Adrenal gland (tissue), 12 donors: ENCODE measurements around the gene RMDN3. TPM values are rescaled to one million over a fixed set of nuclear protein-coding genes. Genes with fewer than 3 reads are reported as not detected.

ENCODE experiments used
- DNase-seq, 7 donors: peaks; one replicate each; pipeline ENCODE4 v3.0.0-alpha.2; 2019 to 2020
- H3K27ac ChIP-seq, 5 donors: fragments of 200-600 bp; sonication (generic) in 4 of 5; 1 replicate in 3 of 5; 2 replicates in 2 of 5; pipeline versions ENCODE4 v1.5.1 to v1.8.0; 2016 to 2020; ENCODE audit warnings: mild to moderate bottlenecking in 1 of 5
- H3K27me3 ChIP-seq: fragments of 200-600 bp; 2 replicates; pipeline ENCODE4 v1.8.0; 2021
- H3K36me3 ChIP-seq, 2 donors: fragments of 200-600 bp; replicated peaks in 1 of 2; 1 replicate in 1 of 2; 2 replicates in 1 of 2; pipeline versions ENCODE4 v1.5.1 to v1.8.0; 2018 to 2022
- H3K4me1 ChIP-seq, 2 donors: fragments of 200-600 bp; replicated peaks in 1 of 2; 1 replicate in 1 of 2; 2 replicates in 1 of 2; pipeline versions ENCODE4 v1.5.1 to v1.8.0; 2018 to 2021
- H3K4me3 ChIP-seq, 4 donors: fragments of 200-600 bp; sonication (generic) in 3 of 4; one replicate each; pipeline ENCODE4 v1.5.1; 2016 to 2018
- H3K9me3 ChIP-seq, 3 donors: fragments of 200-600 bp; sonication (generic) in 1 of 3; replicated peaks in 1 of 3; 1 replicate in 2 of 3; 2 replicates in 1 of 3; pipeline versions ENCODE4 v1.5.1 to v1.8.0; 2016 to 2021
- CTCF ChIP-seq, 6 experiments: fragments of 450-650 bp in 4 of 6; fragments of 200-600 bp in 2 of 6; sonication (generic) in 1 of 6; IDR thresholded peaks; 1 replicate in 5 of 6; 2 replicates in 1 of 6; pipeline versions ENCODE4 v1.5.1 to v1.8.0; 2016 to 2021; ENCODE audit warnings: antibody characterized with exemption in 6 of 6, mild to moderate bottlenecking in 2 of 6, moderate library complexity in 1 of 6
- POLR2A ChIP-seq, 2 donors: fragments of 450-650 bp; IDR thresholded peaks; one replicate each; pipeline ENCODE4 v1.6.1; 2017; ENCODE audit warnings: antibody characterized with exemption in 2 of 2, mild to moderate bottlenecking in 2 of 2, moderate library complexity in 1 of 2
- WGBS, 4 donors: extraction: QIAGEN DNeasy Blood & Tissue Kit in 2 of 4; methylation state at CpG; one replicate each; pipeline versions ENCODE4 v1.1.5 to v1.1.7; 2013 to 2017; 5-methylcytosine and 5-hydroxymethylcytosine counted together
- intact Hi-C, 2 donors: fragments of 100-400 bp; cut with DNase I; formaldehyde crosslinking; loops; one replicate each; pipeline versions ENCODE4 v1.14.1 to v1.15.0; 2022 to 2023
- polyA plus RNA-seq, 3 donors: library from polyadenylated mRNA; stranded (reverse); fragments of 200-250 nt in 2 of 3; fragments of 350-450 nt in 1 of 3; fragmentation: Illumina TruSeq in 1 of 3; extraction: RNeasy Lipid Tissue Mini Kit (QIAGEN cat#74804) in 1 of 3; gene quantifications; one replicate each; pipeline ENCODE4 v1.2.3, GENCODE V29; 2013 to 2014
- total RNA-seq, 9 donors: library from RNA; depleted of rRNA in 4 of 9; stranded (reverse); fragments of >200 nt in 4 of 9; fragments of 120-200 nt in 1 of 9; fragmentation: NEBNext Ultra II Directional in 1 of 9; extraction: Animal tissue kit (Norgen Biotek cat#: 25700) in 1 of 9; gene quantifications; one replicate each; pipeline versions ENCODE4 v1.1.0 to v1.2.4, GENCODE V29; 2013 to 2023
- donor health status: healthy with polysubstance abuse.
- donor health status: Bipolar disorder and iron deficiency.
- donor health status: DM: yes; HTN: yes; CAD: no.
- donor health status: DM: no; HTN: no; CAD: no.
- donor health status: DM: no; HTN: no; CAD: no.
- donor health status: DM: yes; HTN: yes; CAD: no.

Gene RMDN3
- total and polyA plus RNA-seq, 12 donors, result 19.2 to 50.1 (median 32.5) TPM

DNA sequence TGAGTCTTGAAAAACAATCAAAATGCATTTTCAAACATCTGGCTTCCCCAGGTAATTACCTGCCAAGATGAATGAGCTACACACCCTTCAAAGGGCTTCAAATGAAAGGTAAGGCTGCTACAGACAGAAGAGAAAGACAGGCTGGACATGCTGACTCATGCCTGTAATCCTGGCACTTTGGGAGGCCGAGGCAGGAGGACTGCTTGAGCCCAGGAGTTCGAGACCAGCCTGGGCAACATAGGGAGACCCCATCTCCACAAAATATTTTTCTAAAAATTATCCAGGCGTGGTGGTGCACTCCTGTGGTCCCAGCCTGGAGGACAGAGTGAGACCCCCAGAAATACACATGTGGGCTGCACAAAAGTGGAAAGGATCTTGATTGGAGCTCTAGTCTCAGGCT is 37.3 kb upstream of the RMDN3 start:
- no peaks in the 10 kb centered on the region for H3K9me3 ChIP-seq
- H3K4me3 ChIP-seq, result no peak overlapping the region
- no peak overlapping the region for H3K27ac ChIP-seq
- H3K36me3 ChIP-seq, result no peaks in the 10 kb centered on the region
- H3K4me1 ChIP-seq, result peaks cover 4 to 38% of the 10 kb centered on the region in 2 donors
- TF ChIP-seq POLR2A (IDR thresholded peaks at IDR 0.05) (no peak), CTCF (IDR thresholded peaks at IDR 0.05) (no peak)
- WGBS, 4 donors, result 79 to 97% (median 96%) methylated on average over 3 of the region's 3 CpGs
- no peak for DNase-seq
- H3K27me3 ChIP-seq, result no peaks in the 10 kb centered on the region
- intact Hi-C loops, result no loop called here

DNA sequence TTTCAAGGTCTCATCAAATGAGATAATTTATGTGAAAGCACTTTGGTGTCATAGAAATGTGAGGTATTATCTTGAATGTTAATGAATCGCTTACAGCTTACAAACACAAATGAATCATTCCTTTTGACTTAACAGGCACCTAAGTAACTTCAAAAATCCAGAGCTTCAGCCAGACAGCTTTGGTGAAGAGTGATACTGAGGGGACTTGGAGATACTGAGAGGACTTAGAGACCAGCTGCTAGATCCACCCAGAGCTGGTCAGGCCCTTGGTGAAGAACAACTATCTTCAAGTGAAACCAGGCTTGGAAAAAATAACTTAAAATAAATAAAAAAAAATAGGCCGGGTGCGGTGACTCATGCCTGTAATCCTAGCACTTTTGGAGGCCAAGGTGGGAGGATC is 35.7 kb upstream of the RMDN3 start:
- Histone ChIP-seq H3K4me1 (peaks cover 4 to 27% of the 10 kb centered on the region in 2 donors), H3K4me3 (no peak overlapping the region), H3K27ac (peak overlapping the region in 3 of 5 donors; percentile 53 to 63 (median 53)), H3K36me3 (no peaks in the 10 kb centered on the region), H3K9me3 (no peaks in the 10 kb centered on the region), H3K27me3 (no peaks in the 10 kb centered on the region)
- peak in 2 of 7 donors; percentile 35 to 53 for DNase-seq
- intact Hi-C loops, result no loop called here
- WGBS, 4 donors, result 44 to 55% (median 51%) methylated on average over 3 of the region's 3 CpGs
- no peak for TF ChIP-seq POLR2A (IDR thresholded peaks at IDR 0.05)
- no peak for TF ChIP-seq CTCF (IDR thresholded peaks at IDR 0.05)

DNA sequence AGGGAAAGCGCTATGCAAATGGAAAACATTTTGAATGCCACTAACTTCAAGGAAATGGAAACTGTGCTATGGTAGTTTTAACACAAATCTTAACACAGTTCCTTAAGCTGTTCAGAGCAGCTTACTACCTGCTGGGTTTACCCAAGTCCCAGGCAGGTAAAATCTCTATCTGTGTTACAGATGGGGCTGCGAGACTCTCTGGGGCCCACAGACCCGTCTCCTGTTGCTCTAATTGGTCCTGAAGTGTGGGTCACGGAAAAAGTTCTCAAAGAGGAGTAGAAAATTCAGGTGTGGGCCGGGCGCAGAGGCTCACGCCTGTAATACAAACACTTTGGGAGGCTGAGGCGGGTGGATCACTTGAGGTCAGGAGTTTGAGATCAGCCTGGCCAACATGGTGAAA is 34.9 kb upstream of the RMDN3 start:
- WGBS, 4 donors, result 94 to 98% (median 97%) methylated on average over 8 of the region's 8 CpGs
- no peak for TF ChIP-seq CTCF (IDR thresholded peaks at IDR 0.05)
- no peak for TF ChIP-seq POLR2A (IDR thresholded peaks at IDR 0.05)
- DNase-seq, result no peak
- no peaks in the 10 kb centered on the region for H3K27me3 ChIP-seq
- intact Hi-C loops, result loop anchor here in 1 of 2 donors (10.0 kb wide), 1 partner anchor 105 kb away; the partner anchor contains the start of gene VPS18
- peaks cover 4 to 26% of the 10 kb centered on the region in 2 donors for H3K4me1 ChIP-seq
- no peaks in the 10 kb centered on the region for H3K9me3 ChIP-seq
- no peak overlapping the region for H3K4me3 ChIP-seq
- H3K27ac ChIP-seq, result peak overlapping the region in 3 of 5 donors; percentile 26 to 53 (median 53)
- H3K36me3 ChIP-seq, result no peaks in the 10 kb centered on the region

GRCh38 chr15:40789119-40789518 is 34.1 kb upstream of the RMDN3 start:
- no peaks in the 10 kb centered on the region for H3K9me3 ChIP-seq
- DNase-seq, result no peak
- H3K36me3 ChIP-seq, result no peaks in the 10 kb centered on the region
- intact Hi-C loops, result loop anchor here in 1 of 2 donors (10.0 kb wide), 1 partner anchor 106 kb away; the partner anchor contains the start of gene VPS18
- H3K27ac ChIP-seq, result no peak overlapping the region
- TF ChIP-seq CTCF (IDR thresholded peaks at IDR 0.05) (no peak), POLR2A (IDR thresholded peaks at IDR 0.05) (no peak)
- no peaks in the 10 kb centered on the region for H3K27me3 ChIP-seq
- 79 to 90% (median 83%) methylated on average over 5 of the region's 5 CpGs for WGBS, 4 donors
- H3K4me1 ChIP-seq, result peaks cover 4 to 25% of the 10 kb centered on the region in 2 donors
- H3K4me3 ChIP-seq, result no peak overlapping the region
